Activated CD4-positive, alpha-beta memory T cell treated with anti-CD3 and anti-CD28 coated beads for 36 hours (primary cell): Measurements from ENCODE around the gene TUNAR. TPM values are rescaled to one million over a fixed set of nuclear protein-coding genes. Genes with fewer than 3 reads are reported as not detected.

Source experiments
- CTCF ChIA-PET: fragments of 350-600 bp; sonication (Branson Sonifier 250); formaldehyde crosslinking; loops from one replicate; lab custom pipeline; 2021; ENCODE audit warnings: antibody characterized with exemption, inconsistent platforms; lab: Charles Lee
- POLR2A ChIA-PET: fragments of 350-600 bp; sonication (Branson Sonifier 250); formaldehyde crosslinking; loops from one replicate; lab custom pipeline; 2021; ENCODE audit warnings: antibody characterized with exemption; lab: Charles Lee
- DNase-seq: peaks from one replicate; pipeline ENCODE4 v3.0.0-alpha.2; 2020
- H3K27ac Mint-ChIP-seq: one replicate; pipeline ENCODE4 v1.8.0; 2021; ENCODE audit warnings: mixed read lengths
- H3K27me3 Mint-ChIP-seq: one replicate; pipeline ENCODE4 v1.8.0; 2021; ENCODE audit warnings: mixed read lengths
- H3K36me3 Mint-ChIP-seq: one replicate; pipeline ENCODE4 v1.8.0; 2021; ENCODE audit warnings: mixed read lengths
- H3K4me1 Mint-ChIP-seq: one replicate; pipeline ENCODE4 v1.8.0; 2021; ENCODE audit warnings: low read depth, mixed read lengths
- H3K4me3 Mint-ChIP-seq: one replicate; pipeline ENCODE4 v1.8.0; 2021; ENCODE audit warnings: mild to moderate bottlenecking, mixed read lengths
- H3K9me3 Mint-ChIP-seq: one replicate; pipeline ENCODE4 v1.8.0; 2021; ENCODE audit warnings: mixed read lengths
- intact Hi-C: fragments of 100-400 bp; cut with micrococcal nuclease; formaldehyde crosslinking; loops from one replicate; pipeline ENCODE4 v1.15.1; 2023
- total RNA-seq, 2 experiments: library from RNA; stranded (reverse); gene quantifications; one replicate each; pipeline ENCODE4 v1.2.3, GENCODE V29; 2021

The TUNAR gene
- total RNA-seq, 2 experiments from 2014 or later = not detected

DNA sequence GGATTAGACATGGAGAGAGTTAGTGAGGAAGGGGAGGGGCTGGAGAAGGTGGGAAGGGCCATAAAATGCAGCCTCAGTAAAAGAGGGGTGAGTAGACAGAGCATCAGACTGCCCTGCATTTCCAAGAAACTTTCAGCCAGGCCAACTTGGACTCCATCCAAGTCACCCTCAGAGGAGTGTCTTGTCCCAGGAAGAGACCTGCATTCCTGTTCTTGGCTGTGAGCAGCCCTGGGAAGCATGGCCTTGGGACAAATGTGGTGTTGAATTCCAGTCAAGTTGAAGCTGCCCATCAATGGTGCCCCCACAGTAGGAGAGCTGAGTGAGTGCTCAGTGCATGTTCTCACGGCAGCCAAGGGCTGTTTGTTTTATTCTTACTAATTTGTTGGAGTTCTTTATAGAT, 35.0 kb upstream of the TUNAR start:
- Mint-ChIP-seq H3K9me3 (no peaks in the 10 kb centered on the region), H3K27me3 (peaks cover 4% of the 10 kb centered on the region), H3K36me3 (no peaks in the 10 kb centered on the region), H3K4me3 (no peak overlapping the region), H3K27ac (no peak overlapping the region), H3K4me1 (no peaks in the 10 kb centered on the region)
- no peak for DNase-seq
- POLR2A ChIA-PET = interaction anchor here (0.6 kb wide), 1 partner anchor 198 kb away, joined by 3 read pairs; no protein-coding TSS in a partner anchor
- intact Hi-C loops = no loop called here
- CTCF ChIA-PET = no interaction called here

DNA sequence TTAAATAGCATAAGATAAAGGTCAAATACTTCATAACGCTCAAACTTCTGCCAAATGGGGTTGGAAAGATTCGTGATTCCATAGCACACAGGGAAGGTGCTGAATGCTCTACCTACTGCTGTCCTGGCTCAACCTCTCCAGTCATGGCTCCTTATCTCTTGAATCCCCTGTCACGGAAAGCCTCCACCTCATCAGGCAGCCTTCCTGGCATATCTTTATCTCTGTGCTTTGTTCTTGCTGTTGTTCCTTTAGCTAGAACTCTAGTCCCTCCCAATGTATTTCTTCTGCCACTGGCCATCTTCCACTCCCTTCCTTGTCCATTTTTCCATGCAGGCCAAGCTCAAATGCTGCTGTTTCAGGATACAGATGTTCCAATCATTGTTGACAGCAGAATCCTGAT, 26.9 kb upstream of the TUNAR start:
- intact Hi-C loops = no loop called here
- no peak overlapping the region for H3K27ac Mint-ChIP-seq
- H3K9me3 Mint-ChIP-seq = no peaks in the 10 kb centered on the region
- no peaks in the 10 kb centered on the region for H3K4me1 Mint-ChIP-seq
- POLR2A ChIA-PET = no interaction called here
- DNase-seq = no peak
- CTCF ChIA-PET = no interaction called here
- no peaks in the 10 kb centered on the region for H3K36me3 Mint-ChIP-seq
- H3K4me3 Mint-ChIP-seq = no peak overlapping the region
- peaks cover 22% of the 10 kb centered on the region for H3K27me3 Mint-ChIP-seq

DNA sequence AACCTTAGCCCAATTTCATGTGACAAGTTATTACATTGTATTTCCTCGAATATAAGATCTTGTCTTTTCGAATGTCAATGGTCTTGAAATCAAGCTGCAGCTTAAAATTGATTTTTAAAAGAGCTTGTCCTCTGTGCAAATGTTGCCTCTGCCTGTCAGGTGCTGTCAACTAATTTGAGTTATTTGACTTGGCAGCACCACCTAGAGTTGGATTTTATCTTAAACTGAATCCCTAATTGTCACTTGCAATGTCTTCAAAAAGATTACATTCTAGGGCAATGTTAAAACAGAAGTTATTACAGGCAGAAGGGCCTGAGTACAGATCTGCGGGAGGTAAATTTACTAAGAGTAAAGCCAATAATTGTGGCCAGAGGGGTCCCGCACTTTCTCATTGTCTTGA, 26.2 kb upstream of the TUNAR start:
- Mint-ChIP-seq H3K27me3 (peaks cover 22% of the 10 kb centered on the region), H3K9me3 (no peaks in the 10 kb centered on the region), H3K4me1 (no peaks in the 10 kb centered on the region), H3K4me3 (no peak overlapping the region), H3K36me3 (no peaks in the 10 kb centered on the region), H3K27ac (no peak overlapping the region)
- intact Hi-C loops = no loop called here
- no peak for DNase-seq
- ChIA-PET POLR2A (no interaction called here), CTCF (no interaction called here)

DNA sequence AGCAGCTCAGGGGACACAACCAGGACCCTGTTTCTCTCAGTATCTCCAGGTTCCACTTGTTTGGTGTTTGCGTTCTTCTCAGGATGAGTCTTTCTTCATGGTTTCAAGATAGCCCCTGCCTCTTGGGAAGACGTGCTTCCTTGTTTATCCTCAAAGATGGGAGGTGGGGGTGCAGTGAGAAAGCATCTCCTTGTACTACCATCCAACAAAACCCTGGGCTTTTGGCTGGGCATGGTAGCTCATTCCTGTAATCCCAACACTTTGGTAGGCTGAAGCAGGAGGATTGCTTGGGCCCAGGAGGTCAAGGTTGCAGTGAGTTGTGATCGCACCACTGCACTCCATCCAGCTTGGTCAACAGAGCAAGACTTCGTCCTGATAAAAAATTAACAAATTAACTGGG, 21.0 kb upstream of the TUNAR start:
- Mint-ChIP-seq H3K4me3 (no peak overlapping the region), H3K36me3 (no peaks in the 10 kb centered on the region), H3K9me3 (no peaks in the 10 kb centered on the region), H3K27ac (no peak overlapping the region), H3K4me1 (no peaks in the 10 kb centered on the region), H3K27me3 (peaks cover 17% of the 10 kb centered on the region)
- no peak for DNase-seq
- ChIA-PET CTCF (no interaction called here), POLR2A (no interaction called here)
- intact Hi-C loops = no loop called here

DNA sequence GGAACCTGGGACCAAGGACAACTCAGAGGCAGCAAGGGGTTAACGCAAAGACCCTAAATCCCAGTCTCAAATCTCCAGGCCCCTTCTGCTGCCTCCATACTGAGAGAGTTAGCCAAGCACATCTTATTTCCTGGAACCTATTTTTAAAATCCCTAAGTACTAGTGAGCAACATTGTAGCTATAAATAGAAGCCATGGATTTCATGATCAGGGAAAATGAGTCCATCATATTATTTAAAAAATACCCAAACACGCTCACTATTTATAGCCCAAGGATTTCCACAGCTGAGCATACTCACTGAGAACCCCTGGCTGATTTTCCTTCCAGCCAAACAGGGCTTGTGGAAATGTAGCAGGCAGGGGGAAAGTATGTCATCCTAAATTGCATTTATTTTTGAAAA, 19.4 kb upstream of the TUNAR start:
- peaks cover 19% of the 10 kb centered on the region for H3K27me3 Mint-ChIP-seq
- intact Hi-C loops = no loop called here
- DNase-seq = no peak
- no peaks in the 10 kb centered on the region for H3K9me3 Mint-ChIP-seq
- no peak overlapping the region for H3K27ac Mint-ChIP-seq
- H3K36me3 Mint-ChIP-seq = no peaks in the 10 kb centered on the region
- no peaks in the 10 kb centered on the region for H3K4me1 Mint-ChIP-seq
- ChIA-PET CTCF (no interaction called here), POLR2A (no interaction called here)
- H3K4me3 Mint-ChIP-seq = no peak overlapping the region

DNA sequence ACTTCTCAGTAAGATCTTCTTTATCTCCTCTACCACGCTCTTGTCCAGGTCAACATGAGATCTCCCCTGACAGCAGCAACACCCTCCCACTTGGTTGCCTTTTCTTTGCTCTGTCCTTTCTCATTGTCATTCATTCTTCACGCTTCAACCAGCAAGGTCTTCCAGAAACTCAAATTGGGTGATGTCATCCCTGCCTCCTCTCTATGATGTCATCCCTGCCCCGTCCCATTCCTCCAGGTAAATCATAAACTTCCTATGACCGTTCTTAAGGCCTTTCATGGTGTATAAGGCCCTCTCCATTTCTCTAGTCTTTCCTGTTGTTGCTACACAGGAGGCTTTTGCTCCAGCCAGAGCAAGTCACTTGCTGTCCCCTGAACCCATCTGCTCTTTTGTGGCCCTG, 17.7 kb upstream of the TUNAR start:
- Mint-ChIP-seq H3K27ac (no peak overlapping the region), H3K4me3 (no peak overlapping the region), H3K27me3 (peaks cover 23% of the 10 kb centered on the region), H3K4me1 (no peaks in the 10 kb centered on the region), H3K36me3 (no peaks in the 10 kb centered on the region), H3K9me3 (no peaks in the 10 kb centered on the region)
- ChIA-PET POLR2A (no interaction called here), CTCF (no interaction called here)
- no peak for DNase-seq
- intact Hi-C loops = no loop called here

DNA sequence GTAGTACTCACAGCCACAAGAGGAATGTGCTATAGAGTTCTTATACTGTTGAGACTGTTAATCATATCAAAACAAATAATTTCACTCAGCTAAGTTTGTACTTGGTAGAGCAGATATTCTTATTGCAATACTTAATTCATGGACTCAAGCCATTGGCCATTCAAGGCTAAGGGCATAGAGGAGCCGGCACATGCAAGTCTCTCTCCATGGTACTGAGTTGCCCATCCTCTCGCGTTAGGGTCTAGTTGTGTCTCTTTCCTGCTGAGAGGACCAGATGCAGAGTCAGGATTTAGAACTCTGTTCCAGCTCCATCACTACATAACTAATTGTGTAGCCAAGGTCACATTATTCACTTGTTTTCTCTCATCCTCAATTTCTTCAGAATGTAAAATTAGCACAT, 14.4 kb upstream of the TUNAR start:
- DNase-seq = no peak
- Mint-ChIP-seq H3K27ac (no peak overlapping the region), H3K9me3 (no peaks in the 10 kb centered on the region), H3K27me3 (peaks cover 27% of the 10 kb centered on the region), H3K4me3 (no peak overlapping the region), H3K36me3 (no peaks in the 10 kb centered on the region), H3K4me1 (no peaks in the 10 kb centered on the region)
- POLR2A ChIA-PET = no interaction called here
- CTCF ChIA-PET = no interaction called here
- intact Hi-C loops = no loop called here

DNA sequence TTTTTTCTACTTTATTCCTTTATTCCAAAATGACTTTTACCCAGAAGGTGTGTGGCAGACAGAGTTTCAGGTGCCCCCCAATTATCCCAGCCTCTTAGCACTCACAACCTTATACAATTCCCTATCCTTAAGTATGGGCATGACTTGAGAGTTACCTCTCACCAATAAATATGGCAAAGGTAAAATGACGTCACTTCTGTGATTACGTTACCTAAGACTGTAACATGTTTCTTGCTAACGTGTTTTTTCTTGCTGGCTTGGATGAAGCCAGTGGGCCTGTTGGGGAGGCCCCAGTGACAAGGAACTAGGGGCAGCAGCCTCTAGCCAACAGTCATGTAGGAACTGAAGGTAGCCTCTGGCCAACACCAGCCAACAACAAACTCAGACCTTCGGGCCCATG, 13.3 kb upstream of the TUNAR start:
- Mint-ChIP-seq H3K27me3 (peaks cover 27% of the 10 kb centered on the region), H3K4me3 (no peak overlapping the region), H3K36me3 (no peaks in the 10 kb centered on the region), H3K9me3 (no peaks in the 10 kb centered on the region), H3K4me1 (no peaks in the 10 kb centered on the region), H3K27ac (no peak overlapping the region)
- ChIA-PET CTCF (no interaction called here), POLR2A (interaction anchor here (0.6 to 0.7 kb wide), 2 partner anchors 281 to 1225 kb away, joined by 3 to 4 read pairs; no protein-coding TSS in a partner anchor)
- DNase-seq = no peak
- intact Hi-C loops = no loop called here

DNA sequence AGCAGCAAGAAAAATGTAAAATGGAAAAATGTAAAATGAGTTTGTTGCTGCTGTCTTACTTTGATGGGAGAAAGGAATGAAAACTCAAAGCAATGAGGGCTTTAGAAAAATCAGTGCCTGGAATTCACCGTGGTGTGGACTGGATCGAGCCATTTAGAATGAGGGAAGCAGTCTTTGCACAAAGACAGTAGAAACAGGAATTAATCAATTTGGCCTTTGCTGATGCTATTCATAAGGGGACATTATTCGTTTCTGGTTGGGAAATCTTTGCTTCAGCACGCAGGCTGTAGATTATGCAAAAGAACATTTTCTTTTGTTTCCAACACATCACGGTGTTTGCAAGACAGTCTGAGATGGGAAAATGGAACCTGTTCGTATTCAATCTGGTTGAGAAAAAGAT, 6.9 kb upstream of the TUNAR start:
- ChIA-PET CTCF (no interaction called here), POLR2A (no interaction called here)
- no peaks in the 10 kb centered on the region for H3K9me3 Mint-ChIP-seq
- peaks cover 29% of the 10 kb centered on the region for H3K27me3 Mint-ChIP-seq
- H3K36me3 Mint-ChIP-seq = no peaks in the 10 kb centered on the region
- intact Hi-C loops = no loop called here
- H3K4me1 Mint-ChIP-seq = no peaks in the 10 kb centered on the region
- no peak overlapping the region for H3K27ac Mint-ChIP-seq
- no peak overlapping the region for H3K4me3 Mint-ChIP-seq
- no peak for DNase-seq

DNA sequence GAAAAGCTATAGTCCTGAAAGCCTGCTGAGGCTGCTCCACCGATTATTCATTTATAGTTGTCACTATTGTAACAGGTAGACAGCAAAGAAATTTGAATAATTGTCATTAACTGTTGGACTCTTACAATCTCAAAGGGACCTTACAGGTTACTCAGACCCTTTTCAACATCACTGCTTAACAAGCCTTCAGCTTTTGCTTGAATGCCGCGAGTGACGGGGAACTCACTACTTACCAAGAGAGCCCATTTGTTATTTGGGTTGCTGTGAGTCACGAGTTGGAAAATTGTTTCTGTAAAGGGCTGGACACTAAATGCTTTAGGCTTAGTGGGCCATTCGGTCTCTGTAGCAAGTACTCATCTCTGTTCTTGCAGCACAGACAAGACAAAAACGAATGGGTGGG, 5.9 kb upstream of the TUNAR start:
- no peak for DNase-seq
- intact Hi-C loops = no loop called here
- H3K9me3 Mint-ChIP-seq = no peaks in the 10 kb centered on the region
- CTCF ChIA-PET = no interaction called here
- peaks cover 4% of the 10 kb centered on the region for H3K4me1 Mint-ChIP-seq
- H3K4me3 Mint-ChIP-seq = no peak overlapping the region
- H3K36me3 Mint-ChIP-seq = no peaks in the 10 kb centered on the region
- POLR2A ChIA-PET = no interaction called here
- H3K27ac Mint-ChIP-seq = no peak overlapping the region
- H3K27me3 Mint-ChIP-seq = peaks cover 34% of the 10 kb centered on the region

DNA sequence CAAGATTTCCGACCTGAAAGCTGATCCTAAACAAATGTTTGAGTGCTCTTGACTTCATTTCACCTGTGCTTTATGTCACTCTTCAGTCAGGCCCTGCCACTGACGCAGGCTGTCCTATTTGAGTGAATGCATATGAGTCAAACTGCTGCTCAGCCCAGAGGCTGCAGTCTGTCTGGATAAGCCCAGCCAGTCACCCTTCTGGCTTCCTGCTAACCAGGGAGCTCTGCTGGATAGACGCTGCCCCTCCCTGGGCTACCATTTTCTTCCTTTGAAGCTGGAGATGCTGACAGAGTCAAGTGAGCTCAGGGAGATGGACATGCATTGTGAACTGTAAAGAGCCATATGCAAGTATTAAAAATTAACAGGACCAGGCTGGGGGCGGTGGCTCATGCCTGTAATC, 5.1 kb upstream of the TUNAR start:
- POLR2A ChIA-PET = no interaction called here
- CTCF ChIA-PET = interaction anchor here (0.7 kb wide), 1 partner anchor 236 kb away, joined by 3 read pairs; no protein-coding TSS in a partner anchor
- H3K4me1 Mint-ChIP-seq = peaks cover 4% of the 10 kb centered on the region
- no peaks in the 10 kb centered on the region for H3K9me3 Mint-ChIP-seq
- H3K4me3 Mint-ChIP-seq = no peak overlapping the region
- DNase-seq = no peak
- H3K27me3 Mint-ChIP-seq = peaks cover 29% of the 10 kb centered on the region
- intact Hi-C loops = no loop called here
- no peaks in the 10 kb centered on the region for H3K36me3 Mint-ChIP-seq
- H3K27ac Mint-ChIP-seq = no peak overlapping the region

DNA sequence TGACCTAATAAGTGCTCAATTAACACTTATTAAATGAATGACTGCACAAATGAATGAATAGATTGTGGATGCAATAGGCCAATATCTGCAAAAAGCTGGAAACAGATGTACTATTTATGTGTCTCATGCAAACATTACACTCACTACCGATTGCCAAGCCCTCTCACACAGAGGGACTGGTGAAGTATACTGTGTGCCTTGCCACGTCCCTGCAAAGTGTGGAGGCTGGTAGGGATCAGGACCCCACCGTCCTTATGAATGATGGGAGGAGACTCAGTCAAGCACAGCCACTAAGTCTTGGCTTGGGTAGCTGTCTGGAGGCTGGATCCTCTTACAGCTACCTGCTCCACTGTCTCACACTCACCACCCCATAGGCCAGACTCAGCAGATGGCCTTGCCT, 3.9 kb upstream of the TUNAR start:
- Mint-ChIP-seq H3K36me3 (no peaks in the 10 kb centered on the region), H3K27me3 (peaks cover 35% of the 10 kb centered on the region), H3K4me1 (peaks cover 9% of the 10 kb centered on the region), H3K4me3 (no peak overlapping the region), H3K27ac (no peak overlapping the region), H3K9me3 (no peaks in the 10 kb centered on the region)
- intact Hi-C loops = no loop called here
- POLR2A ChIA-PET = no interaction called here
- CTCF ChIA-PET = no interaction called here
- no peak for DNase-seq

DNA sequence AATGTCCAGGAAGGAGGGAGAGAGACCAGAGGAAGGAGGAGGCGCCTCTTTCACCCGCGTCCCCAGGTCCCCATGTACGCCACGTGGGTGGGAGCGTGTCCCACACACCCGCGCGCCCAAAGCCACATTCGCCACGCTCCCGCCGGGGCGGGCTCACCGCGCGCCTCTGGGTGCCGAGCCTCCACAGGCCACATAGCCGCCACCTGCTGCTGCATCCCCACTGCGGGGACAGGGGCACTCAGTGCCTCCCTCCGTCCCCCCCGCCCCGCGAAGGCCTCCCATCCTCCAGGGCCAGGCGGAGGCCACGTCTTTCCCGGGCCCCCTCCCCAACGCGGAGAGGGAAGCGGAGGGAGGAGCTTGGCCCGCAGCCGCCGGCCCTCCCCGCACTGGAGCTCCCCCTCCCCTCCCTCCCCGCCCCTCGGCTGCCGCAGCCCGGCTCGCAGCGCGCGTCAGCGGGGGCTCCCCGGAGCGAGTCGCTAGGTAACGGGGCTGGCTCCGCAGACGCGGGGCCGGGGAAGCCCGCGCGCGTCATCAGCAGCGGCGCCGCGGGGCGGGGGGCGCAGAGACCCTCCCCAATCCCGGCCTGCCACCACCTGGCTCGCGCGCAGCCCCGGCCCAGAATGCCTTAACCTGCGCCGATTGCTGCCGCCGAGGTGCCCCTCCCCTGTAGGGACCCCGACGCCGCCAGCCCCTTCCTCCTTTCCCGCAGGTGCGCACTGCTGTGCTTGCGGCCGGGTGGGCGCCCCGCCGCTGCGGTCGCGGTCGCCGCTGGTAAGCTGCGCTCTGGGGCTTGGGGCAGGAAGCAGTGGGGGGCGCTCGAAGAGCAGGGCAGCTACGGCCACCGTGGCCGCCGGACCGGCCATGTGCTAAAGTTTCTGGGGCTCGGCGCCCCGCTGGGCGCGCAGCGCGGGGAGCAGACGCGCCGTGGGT, 536 bp upstream of the TUNAR start:
- peaks cover 40% of the 10 kb centered on the region for H3K27me3 Mint-ChIP-seq
- H3K4me3 Mint-ChIP-seq = no peak overlapping the region
- CTCF ChIA-PET = no interaction called here
- no peaks in the 10 kb centered on the region for H3K9me3 Mint-ChIP-seq
- intact Hi-C loops = no loop called here
- H3K4me1 Mint-ChIP-seq = peaks cover 9% of the 10 kb centered on the region
- H3K27ac Mint-ChIP-seq = no peak overlapping the region
- no peak for DNase-seq
- POLR2A ChIA-PET = no interaction called here
- H3K36me3 Mint-ChIP-seq = no peaks in the 10 kb centered on the region
